HPDE6-E6E7 (cell line): ENCODE data around the gene PTGES3L.
"Not testable (repeated sequence)": the region's sequence is repeated elsewhere in the genome, so short reads cannot be mapped to it uniquely, and the experiment has no call there.

Source experiments
- DNase-seq: peaks from one replicate; pipeline ENCODE4 v3.0.0; 2011; ENCODE audit warnings: missing footprints; ENCODE audit errors: extremely low spot score

Gene PTGES3L

DNA sequence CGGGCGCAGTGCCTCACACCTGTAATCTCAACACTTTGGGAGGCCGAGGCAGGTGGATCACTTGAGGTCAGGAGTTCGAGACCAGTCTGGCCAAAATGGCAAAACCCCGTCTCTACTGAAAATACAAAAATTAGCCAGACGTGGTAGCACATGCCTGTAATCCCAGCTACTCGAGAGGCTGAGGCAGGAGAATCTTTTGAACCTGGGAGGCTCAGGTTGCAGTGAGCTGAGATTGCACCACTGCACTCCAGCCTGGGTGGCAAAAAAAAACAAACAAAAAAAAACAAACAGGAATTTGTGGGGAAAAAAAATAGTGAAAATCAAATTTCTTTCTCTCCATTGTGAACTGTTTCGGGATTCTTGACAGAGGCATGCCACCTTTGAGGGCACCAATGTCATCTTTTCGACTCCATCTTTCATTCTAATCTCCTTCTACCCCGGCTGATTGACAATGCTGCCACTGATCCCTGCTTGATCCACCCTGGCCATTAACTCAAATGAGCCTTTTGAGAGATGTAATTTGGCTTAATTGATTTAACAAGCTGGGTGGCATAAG, 60.3 kb downstream of the PTGES3L start:
- DNase-seq = not testable (repeated sequence)

DNA sequence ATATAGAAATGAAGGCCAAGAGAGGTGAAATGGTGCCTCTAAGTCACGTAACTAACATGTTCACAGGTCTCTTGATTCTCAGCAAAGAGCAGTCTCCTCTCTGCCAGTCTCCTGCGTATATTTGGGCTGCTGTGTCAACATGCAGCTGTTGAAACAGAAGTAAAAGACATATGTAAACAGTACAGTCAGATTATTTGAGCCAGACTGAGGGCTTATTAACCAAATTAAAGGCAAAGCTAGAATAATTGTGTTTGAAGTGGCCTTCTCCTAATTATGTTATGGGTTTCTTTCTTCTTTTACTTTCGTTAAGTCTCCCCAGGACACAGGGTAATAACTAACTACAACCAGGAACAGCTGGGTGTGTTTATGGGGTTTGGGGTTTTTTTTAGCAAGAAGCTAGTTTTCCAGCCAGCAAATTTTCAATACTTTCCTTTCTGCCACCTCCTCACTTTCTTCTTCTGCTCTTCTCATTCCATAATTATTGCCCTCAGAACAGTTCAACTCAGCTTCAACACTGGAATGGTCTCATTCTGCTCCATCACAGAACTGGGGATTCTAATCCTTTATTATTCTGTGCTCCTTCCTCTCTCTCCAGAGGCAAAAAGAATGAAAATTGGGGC, 60.9 kb downstream of the PTGES3L start:
- no peak for DNase-seq
